HCT116 (cell line): Measurements from ENCODE around the gene VWA7. TPM values are rescaled to one million over a fixed set of nuclear protein-coding genes. Genes with fewer than 3 reads are reported as not detected.
A peak's percentile ranks its signal among the peaks of the same experiment; 100 is the strongest.

ENCODE experiments used
- ATAC-seq: fragments of 200-7000 bp; cut with Tn5 transposase; 2 replicates; pipeline ENCODE4 v1.9.1; 2020; ENCODE audit warnings: mild to moderate bottlenecking, moderate library complexity
- BruUV-seq: library from RNA; stranded (reverse); fragments of 400-500 nt; replicated peaks from 2 replicates; lab custom pipeline; 2021; lab: Mats Ljungman, UMichigan
- CTCF ChIA-PET: fragments of 300-600 bp; sonication (Branson Sonifier 250); formaldehyde crosslinking; loops from one replicate; lab custom pipeline; 2021; ENCODE audit warnings: antibody characterized with exemption; lab: Charles Lee
- POLR2A ChIA-PET: fragments of 300-600, 350-600 bp; sonication (Branson Sonifier 250); formaldehyde crosslinking; loops from one replicate; lab custom pipeline; 2021; ENCODE audit warnings: antibody characterized with exemption; lab: Charles Lee
- RAD21 ChIA-PET, 2 experiments: fragments of 300-600 bp; sonication (Branson Sonifier 250); formaldehyde crosslinking; loops; one replicate each; lab custom pipeline; 2023; ENCODE audit warnings: low total read pairs in 2 of 2; ENCODE audit not compliant: uncharacterized antibody in 2 of 2, unreplicated experiment in 2 of 2, low non-redundant PET in 1 of 2; lab: Charles Lee
- DNase-seq: peaks from one replicate; pipeline ENCODE4 v3.0.0-alpha.2; 2010; ENCODE audit warnings: low read depth, low spot score
- H2AFZ ChIP-seq: fragments of 200-600 bp; shearing (Covaris generic), sonication (generic); 2 replicates; pipeline ENCODE4 v1.6.1; 2017; ENCODE audit warnings: low read depth, mixed run types, mixed read lengths, antibody characterized with exemption, low read length; ENCODE audit not compliant: poor library complexity, severe bottlenecking
- H3K27ac ChIP-seq: 2 replicates; pipeline ENCODE4 v1.5.1; 2012; ENCODE audit warnings: low read depth, low read length
- H3K27me3 ChIP-seq: fragments of 200-600 bp; sonication (generic); 2 replicates; pipeline ENCODE4 v1.6.1; 2016; ENCODE audit warnings: mixed run types, low read length, mixed read lengths; ENCODE audit not compliant: insufficient read depth
- H3K36me3 ChIP-seq, 2 experiments: fragments of 200-500 bp in 1 of 2; fragments of 200-600 bp in 1 of 2; sonication (Bioruptor generic) in 1 of 2; sonication (generic) in 1 of 2; 2 replicates each; pipeline versions ENCODE4 v1.5.1 to v1.6.1; 2014 to 2016; ENCODE audit warnings: low read length in 2 of 2, inconsistent platforms in 1 of 2, mixed read lengths in 1 of 2, mixed run types in 1 of 2; ENCODE audit not compliant: insufficient read depth in 2 of 2, control insufficient read depth in 1 of 2
- H3K4me1 ChIP-seq, 2 experiments: fragments of 200-600 bp in 1 of 2; sonication (generic) in 1 of 2; 2 replicates each; pipeline versions ENCODE4 v1.5.1 to v1.6.1; 2012 to 2017; ENCODE audit warnings: low read length in 2 of 2, inconsistent platforms in 1 of 2, mild to moderate bottlenecking in 1 of 2, mixed read lengths in 1 of 2, mixed run types in 1 of 2, moderate library complexity in 1 of 2; ENCODE audit not compliant: insufficient read depth in 2 of 2, control insufficient read depth in 1 of 2
- H3K4me2 ChIP-seq: fragments of 200-600 bp; sonication (generic); 2 replicates; pipeline ENCODE4 v1.6.1; 2017; ENCODE audit warnings: mixed run types, low read length, mixed read lengths
- H3K4me3 ChIP-seq, 2 experiments: fragments of 200-600 bp in 1 of 2; sonication (generic) in 1 of 2; replicated peaks in 1 of 2; 2 replicates each; pipeline ENCODE4 v1.5.1; 2011 to 2016; ENCODE audit warnings: low read length in 2 of 2, control low read depth in 1 of 2, low read depth in 1 of 2, mild to moderate bottlenecking in 1 of 2, mixed read lengths in 1 of 2, mixed run types in 1 of 2
- H3K79me2 ChIP-seq: fragments of 200-600 bp; sonication (generic); 2 replicates; pipeline ENCODE4 v1.6.1; 2017; ENCODE audit warnings: mild to moderate bottlenecking, mixed run types, low read length, moderate library complexity, mixed read lengths; ENCODE audit not compliant: insufficient read depth
- H3K9ac ChIP-seq: fragments of 200-600 bp; sonication (generic); 2 replicates; pipeline ENCODE4 v1.6.1; 2016; ENCODE audit warnings: low read length, mixed read lengths
- H3K9me2 ChIP-seq: fragments of 200-600 bp; sonication (generic), shearing (Covaris generic); 2 replicates; pipeline ENCODE4 v1.6.1; 2017; ENCODE audit warnings: mixed run types, mild to moderate bottlenecking, moderate library complexity; ENCODE audit not compliant: insufficient read depth
- H3K9me3 ChIP-seq, 2 experiments: fragments of 200-500 bp in 1 of 2; fragments of 200-600 bp in 1 of 2; sonication (Bioruptor generic) in 1 of 2; sonication (generic) in 1 of 2; 2 replicates each; pipeline ENCODE4 v1.6.1; 2014 to 2017; ENCODE audit warnings: low read length in 2 of 2, mixed read lengths in 2 of 2, inconsistent platforms in 1 of 2, low read depth in 1 of 2, mild to moderate bottlenecking in 1 of 2, mixed run types in 1 of 2, moderate library complexity in 1 of 2; ENCODE audit not compliant: control insufficient read depth in 1 of 2, insufficient read depth in 1 of 2
- H4K20me1 ChIP-seq: fragments of 200-600 bp; sonication (generic), shearing (Covaris generic); 2 replicates; pipeline ENCODE4 v1.6.1; 2017; ENCODE audit warnings: mixed run types, mild to moderate bottlenecking, moderate library complexity; ENCODE audit not compliant: insufficient read depth
- CBX3 ChIP-seq: IDR thresholded peaks from 2 replicates; pipeline ENCODE4 v1.6.1; 2012; ENCODE audit warnings: low read depth
- CTCF ChIP-seq, 3 experiments: fragments of 200-600 bp in 1 of 3; sonication (generic) in 1 of 3; IDR thresholded peaks in 2 of 3; conservative IDR thresholded peaks in 1 of 3; 2 replicates each; pipeline ENCODE4 v1.5.1; 2012 to 2017; ENCODE audit warnings: low read depth in 2 of 3, low read length in 2 of 3, antibody characterized with exemption in 1 of 3, borderline replicate concordance in 1 of 3, control low read depth in 1 of 3, mild to moderate bottlenecking in 1 of 3, mixed read lengths in 1 of 3, mixed run types in 1 of 3, moderate library complexity in 1 of 3; ENCODE audit not compliant: insufficient read depth in 1 of 3
- EGR1 ChIP-seq: IDR thresholded peaks from 2 replicates; pipeline ENCODE4 v1.6.1; 2012; ENCODE audit warnings: low read depth
- EZH2phosphoT487 ChIP-seq: fragments of 200-600 bp; IDR thresholded peaks from 2 replicates; pipeline ENCODE4 v1.6.1; 2018; ENCODE audit warnings: antibody characterized with exemption, borderline replicate concordance
- JUND ChIP-seq: IDR thresholded peaks from 2 replicates; pipeline ENCODE4 v1.6.1; 2012
- MAX ChIP-seq: IDR thresholded peaks from 2 replicates; pipeline ENCODE4 v1.6.1; 2012
- POLR2AphosphoS5 ChIP-seq: IDR thresholded peaks from 2 replicates; pipeline ENCODE4 v1.6.1; 2011; ENCODE audit warnings: mild to moderate bottlenecking, low read depth, low read length, moderate library complexity
- RAD21 ChIP-seq: IDR thresholded peaks from 2 replicates; pipeline ENCODE4 v1.6.1; 2012; ENCODE audit warnings: low read depth, mild to moderate bottlenecking
- SIN3A ChIP-seq: IDR thresholded peaks from 2 replicates; pipeline ENCODE4 v1.6.1; 2012; ENCODE audit warnings: low read depth
- SP1 ChIP-seq: IDR thresholded peaks from 2 replicates; pipeline ENCODE4 v1.6.1; 2012; ENCODE audit warnings: low read depth
- YY1 ChIP-seq: IDR thresholded peaks from 2 replicates; pipeline ENCODE4 v1.6.1; 2011; ENCODE audit warnings: low read length, low read depth, moderate library complexity, mild to moderate bottlenecking; ENCODE audit not compliant: insufficient replicate concordance; ENCODE audit errors: extremely low read depth
- ZFX ChIP-seq: fragments of 450-650 bp; IDR thresholded peaks from 2 replicates; pipeline ENCODE4 v1.6.1; 2017
- ZNF274 ChIP-seq: fragments of 200-500 bp; sonication (Bioruptor generic); IDR thresholded peaks from 2 replicates; pipeline ENCODE4 v1.6.1; 2014; ENCODE audit warnings: mild to moderate bottlenecking, low read depth, low read length, inconsistent platforms
- intact Hi-C: fragments of 100-400 bp; cut with micrococcal nuclease; formaldehyde crosslinking; loops from 2 replicates; pipeline ENCODE4 v1.10.0; 2022
- total RNA-seq: library from RNA; stranded (reverse); gene quantifications from one replicate; pipeline ENCODE4 v1.2.1, GENCODE V29; 2021; ENCODE audit not compliant: unreplicated experiment
- TF ChIP-seq, protein P1 (sequence below): IDR thresholded peaks from 2 replicates; pipeline ENCODE4 v1.6.1; 2012

VWA7 gene
- total RNA-seq, 1 experiment from 2014 or later, result 14.6 TPM

- intact Hi-C loops, result no loop called here
- peak overlapping the region; percentile 98 for H3K27ac ChIP-seq
These were observed 14.9 kb upstream of the VWA7 start for GRCh38 chr6:31792090-31792374.

GRCh38 chr6:31791324-31792089, 14.4 kb upstream of the VWA7 start:
- H3K27me3 ChIP-seq, result no peaks in the 10 kb centered on the region
- H3K9me3 ChIP-seq, result no peaks in the 10 kb centered on the region
- H3K36me3 ChIP-seq, result peaks cover 20 to 24% of the 10 kb centered on the region in 2 experiments; a peak in 3 of 4 replicates
- H3K4me2 ChIP-seq, result peak overlapping the region; percentile 99
- 0 out of 2 replicates have a peak, but pooled peaks cover 5% of the 10 kb centered on the region for H4K20me1 ChIP-seq
- no peaks in the 10 kb centered on the region for H3K9me2 ChIP-seq
- no peak overlapping the region for H2AFZ ChIP-seq
- no peak; the same call in 1 of the 2 replicates for ATAC-seq
- H3K79me2 ChIP-seq, result peaks cover 69% of the 10 kb centered on the region
- peaks cover 23 to 40% of the 10 kb centered on the region in 2 experiments for H3K4me1 ChIP-seq
- TF ChIP-seq SIN3A (no peak), YY1 (no peak), CBX3 (no peak), CTCF (IDR thresholded peaks at IDR 0.05 in 2 of 3, conservative IDR thresholded peaks at IDR 0.05 in 1 of 3; ENCODE audit: borderline replicate concordance in 1 of 3, insufficient read depth in 1 of 3, low read depth in 2 of 3, low read length in 2 of 3) (peak; percentile 37 to 71 (median 56); a peak in 5 of 6 replicates), EZH2phosphoT487 (no peak), EGR1 (no peak), ZFX (no peak), POLR2AphosphoS5 (no peak), ZNF274 (no peak), JUND (no peak), MAX (no peak), RAD21 (peak; percentile 27; the same call in 1 of the 2 replicates), SP1 (no peak)
- TF ChIP-seq, protein P1, sequence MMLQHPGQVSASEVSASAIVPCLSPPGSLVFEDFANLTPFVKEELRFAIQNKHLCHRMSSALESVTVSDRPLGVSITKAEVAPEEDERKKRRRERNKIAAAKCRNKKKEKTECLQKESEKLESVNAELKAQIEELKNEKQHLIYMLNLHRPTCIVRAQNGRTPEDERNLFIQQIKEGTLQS, result no peak
- peak overlapping the region in 1 of 2 experiments; percentile 93; a peak in 1 of 4 replicates for H3K4me3 ChIP-seq
- ChIA-PET CTCF (interaction anchor here (0.5 to 1.8 kb wide), 11 partner anchors 15 to 138 kb away, joined by 3 to 9 read pairs (median 3); partner anchors contain the start of genes LSM2 and LY6G6D), POLR2A (interaction anchor here (0.9 to 2.1 kb wide), 3 partner anchors 36 to 48 kb away, joined by 3 to 6 read pairs (median 6); partner anchors contain the start of gene HSPA1B), RAD21 (interaction anchor here in 1 of 2 experiments (0.7 kb wide), 1 partner anchor 18 kb away, joined by 3 read pairs; no protein-coding TSS in a partner anchor)
- intact Hi-C loops, result no loop called here
- H3K27ac ChIP-seq, result peak overlapping the region; percentile 98; the same call in 1 of the 2 replicates
- no peak overlapping the region for H3K9ac ChIP-seq
- no peak for DNase-seq
- BruUV-seq, result no TSS peak

More at GRCh38 chr6:31792090-31792374, 14.9 kb upstream of the VWA7 start:
- Histone ChIP-seq H3K4me1 (peaks cover 24 to 45% of the 10 kb centered on the region in 2 experiments), H3K9me3 (no peaks in the 10 kb centered on the region), H3K4me3 (peak overlapping the region; percentile 51 to 93), H3K27me3 (no peaks in the 10 kb centered on the region), H4K20me1 (0 out of 2 replicates have a peak, but pooled peaks cover 5% of the 10 kb centered on the region), H3K4me2 (peak overlapping the region; percentile 99), H3K9me2 (no peaks in the 10 kb centered on the region), H3K9ac (peak overlapping the region; percentile 59), H3K36me3 (peaks cover 17 to 24% of the 10 kb centered on the region in 2 experiments; a peak in 3 of 4 replicates), H3K79me2 (peaks cover 65% of the 10 kb centered on the region), H2AFZ (no peak overlapping the region)
- ATAC-seq (no peak), DNase-seq (no peak)
- ChIA-PET RAD21 (no interaction called here), CTCF (interaction anchor here (1.2 to 1.8 kb wide), 3 partner anchors 19 to 33 kb away, joined by 3 to 9 read pairs (median 7); no protein-coding TSS in a partner anchor), POLR2A (interaction anchor here (1.9 to 2.1 kb wide), 2 partner anchors 35 to 47 kb away, joined by 6 read pairs; partner anchors contain the start of gene HSPA1B)
- no peak for TF ChIP-seq SIN3A
- no TSS peak for BruUV-seq
